Measurements from ENCODE around the gene BIRC5.
"Not testable (repeated sequence)": the region's sequence is repeated elsewhere in the genome, so short reads cannot be mapped to it uniquely, and the experiment has no call there.

The BIRC5 gene

DNA sequence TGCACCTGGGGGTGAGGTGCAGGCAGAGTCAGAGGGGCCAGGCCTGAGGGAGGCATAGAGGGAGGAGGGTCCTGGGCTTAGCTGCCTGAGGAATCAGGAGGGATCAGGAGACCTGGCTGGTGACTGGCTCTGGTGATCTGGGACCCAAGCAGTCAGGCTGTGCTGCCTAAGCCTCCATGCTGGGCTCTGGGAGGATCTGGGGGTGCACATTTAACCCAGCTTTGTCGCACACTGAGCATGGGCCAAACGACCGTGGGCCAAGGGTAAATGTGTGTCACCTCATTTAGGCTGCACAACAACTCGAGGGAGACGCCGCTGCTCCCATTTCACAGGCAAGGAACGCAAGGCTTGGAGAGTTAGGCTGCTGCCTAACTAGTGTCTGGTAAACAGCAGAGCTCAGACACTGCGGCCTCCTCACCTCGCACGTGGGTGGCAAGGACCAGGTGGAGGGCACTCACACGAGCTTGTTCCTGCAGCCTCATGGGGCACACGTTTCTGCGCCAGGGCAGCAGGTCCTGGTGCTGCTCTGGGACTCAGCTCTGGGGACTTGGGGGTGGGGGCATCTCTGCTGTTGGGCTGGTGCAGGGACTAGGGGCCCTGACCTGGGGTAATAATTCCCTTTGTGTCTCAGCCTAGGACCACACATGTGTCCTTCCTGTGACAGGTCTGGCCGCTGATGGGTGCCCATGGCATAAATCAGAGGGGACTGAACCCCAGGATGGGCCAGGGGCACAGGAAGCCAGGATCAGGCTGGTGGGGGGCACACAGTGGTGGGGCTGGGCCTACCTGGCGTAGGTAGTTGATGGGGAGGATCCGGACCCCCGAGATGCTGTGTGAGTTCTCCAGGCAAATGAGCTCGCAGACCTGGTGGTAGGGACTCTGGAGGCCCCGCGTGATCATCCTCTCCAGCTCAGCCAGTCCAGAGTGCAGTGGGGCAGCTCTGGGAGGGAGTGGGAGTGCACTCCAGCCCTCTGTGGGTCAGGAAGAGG lies 36.1 kb downstream of the BIRC5 start:
- TF ChIP-seq, protein P1, sequence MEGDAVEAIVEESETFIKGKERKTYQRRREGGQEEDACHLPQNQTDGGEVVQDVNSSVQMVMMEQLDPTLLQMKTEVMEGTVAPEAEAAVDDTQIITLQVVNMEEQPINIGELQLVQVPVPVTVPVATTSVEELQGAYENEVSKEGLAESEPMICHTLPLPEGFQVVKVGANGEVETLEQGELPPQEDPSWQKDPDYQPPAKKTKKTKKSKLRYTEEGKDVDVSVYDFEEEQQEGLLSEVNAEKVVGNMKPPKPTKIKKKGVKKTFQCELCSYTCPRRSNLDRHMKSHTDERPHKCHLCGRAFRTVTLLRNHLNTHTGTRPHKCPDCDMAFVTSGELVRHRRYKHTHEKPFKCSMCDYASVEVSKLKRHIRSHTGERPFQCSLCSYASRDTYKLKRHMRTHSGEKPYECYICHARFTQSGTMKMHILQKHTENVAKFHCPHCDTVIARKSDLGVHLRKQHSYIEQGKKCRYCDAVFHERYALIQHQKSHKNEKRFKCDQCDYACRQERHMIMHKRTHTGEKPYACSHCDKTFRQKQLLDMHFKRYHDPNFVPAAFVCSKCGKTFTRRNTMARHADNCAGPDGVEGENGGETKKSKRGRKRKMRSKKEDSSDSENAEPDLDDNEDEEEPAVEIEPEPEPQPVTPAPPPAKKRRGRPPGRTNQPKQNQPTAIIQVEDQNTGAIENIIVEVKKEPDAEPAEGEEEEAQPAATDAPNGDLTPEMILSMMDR (IDR thresholded peaks at IDR 0.05; ENCODE audit: low read depth, low read length) = no peak
- no peak for DNase-seq (ENCODE audit: low read depth in 2 of 2)
- H3K4me3 ChIP-seq (replicated peaks in 1 of 2; ENCODE audit: low read depth in 2 of 2, low read length in 2 of 2) = no peak overlapping the region

DNA sequence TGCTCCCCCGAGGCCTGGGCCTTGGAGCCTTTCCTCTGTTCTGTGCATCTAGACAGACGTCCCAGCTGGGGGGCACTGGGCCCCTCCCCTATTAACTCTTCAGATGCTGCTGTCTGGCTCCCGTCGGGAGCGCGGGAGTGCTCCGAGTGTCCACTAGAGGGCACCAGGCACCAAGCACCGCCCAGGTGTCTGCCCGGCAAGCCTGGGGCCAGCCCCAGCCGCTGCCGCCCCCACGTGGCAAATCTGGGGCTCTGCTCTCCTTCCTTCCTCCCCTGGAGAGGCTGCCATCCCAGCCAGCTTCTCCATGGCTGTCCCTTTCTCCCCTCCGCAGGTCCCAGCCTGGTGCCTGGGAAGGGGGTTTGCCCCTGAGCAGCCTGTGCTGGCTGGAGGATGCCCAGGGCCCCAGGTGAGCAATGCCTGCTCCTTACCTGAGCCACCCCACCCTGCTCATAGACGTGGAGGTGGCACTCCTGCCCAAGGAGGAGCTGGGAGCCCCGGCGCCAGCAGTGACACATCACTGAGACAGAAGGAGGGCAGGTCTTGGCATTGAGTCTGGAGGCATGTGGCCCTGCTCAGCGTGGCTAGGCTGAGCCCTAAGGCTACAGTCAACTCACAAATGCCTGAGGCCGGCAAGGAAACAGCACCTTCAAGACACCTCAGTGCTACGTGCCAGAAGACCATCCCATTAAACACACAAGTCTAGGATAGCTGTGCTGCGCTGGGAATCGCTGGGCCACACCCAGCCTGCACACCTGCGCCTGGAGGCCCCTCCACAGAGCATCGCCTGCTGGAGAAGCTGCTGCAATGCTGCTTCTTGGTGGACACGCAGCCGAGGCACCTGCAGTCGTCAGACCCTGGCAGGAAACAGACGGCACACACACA lies 37.1 kb downstream of the BIRC5 start:
- TF ChIP-seq, protein P1 (IDR thresholded peaks at IDR 0.05; ENCODE audit: low read depth, low read length) = peak; percentile 99
- no peak overlapping the region for H3K4me3 ChIP-seq (replicated peaks in 1 of 2; ENCODE audit: low read depth in 2 of 2, low read length in 2 of 2)
- DNase-seq (ENCODE audit: low read depth in 2 of 2) = peak; percentile 85 to 92

DNA sequence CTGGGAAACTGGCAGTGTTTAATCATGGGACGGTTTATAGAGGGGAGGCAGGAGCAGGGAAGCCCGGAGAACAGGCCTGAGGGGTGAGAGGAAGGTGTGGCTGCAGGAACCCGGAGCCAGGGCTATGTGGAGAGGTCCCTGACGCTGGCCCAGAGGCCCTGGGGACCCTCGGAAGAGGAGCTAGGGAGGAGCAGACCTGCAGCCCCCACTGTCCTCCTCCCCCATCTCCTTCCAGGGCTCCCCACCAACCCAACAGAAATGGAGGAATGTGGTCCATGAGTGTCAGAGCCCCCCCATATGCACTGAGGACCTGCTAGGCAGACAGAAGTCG lies 37.7 kb downstream of the BIRC5 start:
- H3K4me3 ChIP-seq (replicated peaks in 1 of 2; ENCODE audit: low read depth in 2 of 2, low read length in 2 of 2) = no peak overlapping the region

DNA sequence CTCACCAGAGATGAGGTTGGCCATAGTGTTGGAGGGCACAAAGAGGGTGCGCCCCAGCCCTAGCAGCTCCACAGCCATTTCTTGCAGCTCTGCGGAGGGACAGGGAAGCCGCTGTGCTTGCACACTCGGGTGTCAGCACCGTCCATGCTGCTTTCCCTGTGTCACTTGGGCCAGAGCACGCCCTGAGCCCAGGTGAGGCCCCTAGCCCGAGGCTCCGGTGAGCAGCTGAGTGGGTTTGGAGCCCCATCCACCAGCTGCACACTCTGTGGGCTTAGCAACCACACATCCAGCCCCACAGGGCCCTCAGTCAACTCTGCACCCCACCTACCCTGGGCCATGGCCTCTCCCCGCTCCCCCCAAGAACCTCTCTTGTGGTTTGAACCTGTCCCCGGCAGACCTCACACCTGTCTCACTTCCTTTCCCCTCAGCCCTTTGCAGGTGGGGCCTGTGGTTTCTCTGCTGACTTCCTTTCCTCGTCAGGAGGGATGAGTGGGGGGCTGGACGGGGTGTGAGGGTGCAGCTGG lies 38.1 kb downstream of the BIRC5 start:
- no peak for DNase-seq (ENCODE audit: low read depth in 2 of 2)
- TF ChIP-seq, protein P1 (IDR thresholded peaks at IDR 0.05; ENCODE audit: low read depth, low read length) = no peak
- H3K4me3 ChIP-seq (replicated peaks in 1 of 2; ENCODE audit: low read depth in 2 of 2, low read length in 2 of 2) = no peak overlapping the region

More for the DNA sequence above, 37.7 kb downstream of the BIRC5 start:
- TF ChIP-seq, protein P1 (IDR thresholded peaks at IDR 0.05; ENCODE audit: low read depth, low read length) = no peak
- DNase-seq (ENCODE audit: low read depth in 2 of 2) = no peak

DNA sequence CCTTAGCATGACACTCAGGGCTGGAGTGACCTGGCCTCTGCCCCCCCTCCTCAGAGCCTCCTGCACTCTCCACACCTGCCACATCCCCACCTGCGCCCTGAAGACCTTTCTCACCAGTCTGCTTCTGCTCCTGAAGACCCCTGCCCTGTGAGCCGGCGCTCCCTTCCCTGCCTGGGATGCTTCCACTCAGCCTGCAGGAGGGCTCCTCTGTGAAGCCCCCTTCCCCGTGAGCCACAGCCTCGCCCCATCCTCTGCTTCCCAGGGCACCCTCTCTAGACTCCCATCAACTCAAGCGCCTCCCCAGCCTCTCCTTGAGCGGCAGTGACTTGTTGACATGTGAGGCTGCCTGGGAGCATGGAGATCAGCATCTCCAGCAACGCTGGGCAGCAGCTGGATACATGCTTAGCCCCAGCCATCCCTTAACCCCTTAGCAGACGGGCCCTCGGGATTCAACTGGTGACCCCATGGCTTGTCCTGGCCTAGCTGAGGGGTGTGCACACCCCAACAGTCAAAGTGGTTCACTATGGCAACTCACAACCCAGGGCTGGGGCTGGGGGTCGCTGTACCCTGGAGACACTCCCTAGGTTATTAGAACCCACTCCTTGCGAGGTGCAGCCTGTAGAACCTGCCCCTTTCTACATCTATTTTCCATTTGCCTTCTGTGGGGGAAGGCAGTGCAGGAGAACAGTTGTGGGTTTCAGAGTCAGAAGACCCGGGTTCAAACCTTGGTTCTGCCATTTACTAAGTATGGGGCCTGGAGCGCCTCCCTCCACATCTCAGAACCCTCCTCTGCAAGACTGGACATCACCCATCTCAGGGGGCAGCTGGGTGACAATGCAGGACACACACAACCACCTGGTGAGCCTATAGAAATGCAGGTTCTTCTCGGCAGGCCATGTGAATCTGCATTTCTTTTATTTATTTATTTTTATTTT lies 38.9 kb downstream of the BIRC5 start:
- H3K4me3 ChIP-seq (replicated peaks in 1 of 2; ENCODE audit: low read depth in 2 of 2, low read length in 2 of 2) = no peak overlapping the region
- TF ChIP-seq, protein P1 (IDR thresholded peaks at IDR 0.05; ENCODE audit: low read depth, low read length) = no peak
- no peak for DNase-seq (ENCODE audit: low read depth in 2 of 2)

DNA sequence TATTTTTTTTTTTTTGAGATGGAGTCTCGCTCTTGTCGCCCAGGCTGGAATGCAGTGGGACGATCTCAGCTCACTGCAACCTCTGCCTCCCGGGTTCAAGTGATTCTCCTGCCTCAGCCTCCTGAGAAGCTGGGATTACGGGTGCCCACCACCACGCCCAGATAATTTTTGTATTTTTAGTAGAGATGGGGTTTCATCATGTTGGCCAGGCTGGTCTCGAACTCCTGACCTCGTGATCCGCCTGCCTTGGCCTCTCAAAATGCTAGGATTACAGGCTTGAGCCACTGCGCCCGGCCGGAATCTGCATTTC lies 39.5 kb downstream of the BIRC5 start:
- peak overlapping the region; percentile 64 to 86 for H3K4me3 ChIP-seq (replicated peaks in 1 of 2; ENCODE audit: low read depth in 2 of 2, low read length in 2 of 2)

More for the DNA sequence above, 39.5 kb downstream of the BIRC5 start:
- not testable (repeated sequence) for DNase-seq (ENCODE audit: low read depth in 2 of 2)
